ENCODE data around the gene CHRNE. TPM values are rescaled to one million over a fixed set of nuclear protein-coding genes. Genes with fewer than 3 reads are reported as not detected.

The CHRNE gene
- total RNA-seq, 2 experiments from 2014 or later: 3.2 to 3.7 TPM

- TF ChIP-seq CTCF (IDR thresholded peaks at IDR 0.05): no peak
- Histone ChIP-seq H3K4me1 (ENCODE audit: insufficient read depth, low read length) (peaks cover 2% of the 10 kb centered on the region), H3K36me3 (ENCODE audit: insufficient read depth, low read length) (peaks cover 76% of the 10 kb centered on the region), H3K9me3 (ENCODE audit: control insufficient read depth in 1 of 2, insufficient read depth in 1 of 2, low read length in 2 of 2) (no peaks in the 10 kb centered on the region), H3K27me3 (ENCODE audit: control insufficient read depth in 1 of 2, insufficient read depth in 2 of 2, low read length in 2 of 2) (no peaks in the 10 kb centered on the region), H3K4me3 (ENCODE audit: low read length) (no peak overlapping the region), H3K27ac (ENCODE audit: low read depth in 1 of 2, low read length in 2 of 2) (no peak overlapping the region)
- intact Hi-C loops (cut with DNase I, micrococcal nuclease): no loop called here
- no peak overlapping the region for H3K27ac Mint-ChIP-seq
- H3K4me3 Mint-ChIP-seq: no peak overlapping the region
- no peaks in the 10 kb centered on the region for H3K27me3 Mint-ChIP-seq
- DNase-seq: peak in 1 of 14 experiments; percentile 27
- CTCF ChIA-PET: no interaction called here
- H3K36me3 Mint-ChIP-seq (ENCODE audit: low read depth): peaks cover 68% of the 10 kb centered on the region
- peaks cover 5% of the 10 kb centered on the region for H3K4me1 Mint-ChIP-seq (ENCODE audit: low read depth)
- H3K9me3 Mint-ChIP-seq: no peaks in the 10 kb centered on the region
- POLR2A ChIA-PET: interaction anchor here (1.0 kb wide), 1 partner anchor 8 kb away, joined by 3 read pairs; no protein-coding TSS in a partner anchor
- no peak for ATAC-seq (ENCODE audit: poor library complexity)
These were observed 10.2 kb downstream of the CHRNE start for GRCh38 chr17:4892499-4893221.

- CTCF ChIA-PET: no interaction called here
- H3K27ac ChIP-seq (ENCODE audit: low read depth in 1 of 2, low read length in 2 of 2): no peak overlapping the region
- no peak overlapping the region for H3K4me3 ChIP-seq (ENCODE audit: low read length)
- peak in 1 of 14 experiments; percentile 31 for DNase-seq
- no peaks in the 10 kb centered on the region for H3K9me3 ChIP-seq (ENCODE audit: control insufficient read depth in 1 of 2, insufficient read depth in 1 of 2, low read length in 2 of 2)
- Mint-ChIP-seq H3K9me3 (no peaks in the 10 kb centered on the region), H3K4me3 (no peak overlapping the region), H3K27me3 (no peaks in the 10 kb centered on the region), H3K4me1 (ENCODE audit: low read depth) (peaks cover 5% of the 10 kb centered on the region), H3K27ac (no peak overlapping the region), H3K36me3 (ENCODE audit: low read depth) (peaks cover 68% of the 10 kb centered on the region)
- no peaks in the 10 kb centered on the region for H3K27me3 ChIP-seq (ENCODE audit: control insufficient read depth in 1 of 2, insufficient read depth in 2 of 2, low read length in 2 of 2)
- TF ChIP-seq CTCF (IDR thresholded peaks at IDR 0.05): no peak
- ATAC-seq (ENCODE audit: poor library complexity): no peak
- intact Hi-C loops (cut with DNase I, micrococcal nuclease): no loop called here
- H3K36me3 ChIP-seq (ENCODE audit: insufficient read depth, low read length): peaks cover 82% of the 10 kb centered on the region
- POLR2A ChIA-PET: interaction anchor here (0.6 to 1.4 kb wide), 3 partner anchors 8 to 182 kb away, joined by 3 read pairs; no protein-coding TSS in a partner anchor
- H3K4me1 ChIP-seq (ENCODE audit: insufficient read depth, low read length): peaks cover 2% of the 10 kb centered on the region
These were observed 11.2 kb downstream of the CHRNE start for GRCh38 chr17:4891411-4892410.

- peaks cover 71% of the 10 kb centered on the region for H3K36me3 Mint-ChIP-seq (ENCODE audit: low read depth)
- no peaks in the 10 kb centered on the region for H3K9me3 Mint-ChIP-seq
- Histone ChIP-seq H3K4me3 (ENCODE audit: low read length) (no peak overlapping the region), H3K27ac (ENCODE audit: low read depth in 1 of 2, low read length in 2 of 2) (no peak overlapping the region), H3K9me3 (ENCODE audit: control insufficient read depth in 1 of 2, insufficient read depth in 1 of 2, low read length in 2 of 2) (no peaks in the 10 kb centered on the region), H3K36me3 (ENCODE audit: insufficient read depth, low read length) (peaks cover 72% of the 10 kb centered on the region), H3K4me1 (ENCODE audit: insufficient read depth, low read length) (peaks cover 2% of the 10 kb centered on the region), H3K27me3 (ENCODE audit: control insufficient read depth in 1 of 2, insufficient read depth in 2 of 2, low read length in 2 of 2) (no peaks in the 10 kb centered on the region)
- H3K27ac Mint-ChIP-seq: no peak overlapping the region
- CTCF ChIA-PET: no interaction called here
- H3K27me3 Mint-ChIP-seq: no peaks in the 10 kb centered on the region
- POLR2A ChIA-PET: no interaction called here
- no peak for TF ChIP-seq CTCF (IDR thresholded peaks at IDR 0.05)
- no peak for ATAC-seq (ENCODE audit: poor library complexity)
- intact Hi-C loops (cut with DNase I, micrococcal nuclease): loop anchor here in 1 of 2 experiments (5.0 kb wide), 2 partner anchors 260 to 320 kb away; no protein-coding TSS in a partner anchor
- peaks cover 5% of the 10 kb centered on the region for H3K4me1 Mint-ChIP-seq (ENCODE audit: low read depth)
- no peak for DNase-seq
- no peak overlapping the region for H3K4me3 Mint-ChIP-seq
These were observed 15.3 kb downstream of the CHRNE start for GRCh38 chr17:4887581-4887980.
